Measurements from ENCODE around the gene ARG2. TPM values are rescaled to one million over a fixed set of nuclear protein-coding genes. Genes with fewer than 3 reads are reported as not detected.

Gene ARG2
- polyA plus RNA-seq, 1 donor from 2014 or later = 204 TPM

DNA sequence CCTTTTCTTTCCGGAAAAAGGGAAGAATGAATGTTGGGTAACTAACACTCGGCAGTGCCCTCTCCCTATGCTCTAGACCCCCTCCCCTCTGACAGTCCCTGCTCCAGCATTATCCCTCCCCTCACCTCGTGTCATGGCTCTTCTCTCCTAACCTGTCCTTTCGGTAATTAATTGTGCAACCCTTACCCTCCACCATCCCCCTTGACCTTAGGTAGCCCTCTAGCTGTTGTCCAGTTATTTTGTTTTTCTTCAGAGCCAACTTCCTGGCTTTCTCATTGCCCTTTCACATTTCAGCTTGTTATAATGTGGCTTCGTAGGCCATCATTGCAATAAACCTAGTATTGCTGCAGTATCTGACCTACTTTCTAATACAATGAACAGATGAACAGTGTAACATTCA is 11.2 kb downstream of the ARG2 start:
- Histone ChIP-seq H3K27ac (ENCODE audit: low read length) (no peak overlapping the region), H3K36me3 (ENCODE audit: insufficient read depth, low read length) (peaks cover 6% of the 10 kb centered on the region), H2AFZ (ENCODE audit: low read depth, low read length) (no peak overlapping the region), H3K79me2 (replicated peaks; ENCODE audit: insufficient read depth, low read length) (no peaks in the 10 kb centered on the region), H4K20me1 (ENCODE audit: insufficient read depth) (no peaks in the 10 kb centered on the region), H3F3A (ENCODE audit: insufficient read depth, low read length, poor library complexity, severe bottlenecking) (no peaks in the 10 kb centered on the region), H3K4me2 (ENCODE audit: low read length) (no peak overlapping the region), H3K9me2 (ENCODE audit: insufficient read depth, low read length) (no peaks in the 10 kb centered on the region), H3K9me3 (ENCODE audit: low read length) (no peaks in the 10 kb centered on the region), H3K27me3 (ENCODE audit: insufficient read depth, low read depth, low read length) (no peaks in the 10 kb centered on the region), H3K4me3 (ENCODE audit: low read length) (no peak overlapping the region), H3K9ac (ENCODE audit: low read length) (no peak overlapping the region)
- TF ChIP-seq SMC3 (conservative IDR thresholded peaks at IDR 0.05; ENCODE audit: poor library complexity) (no peak), EP300 (conservative IDR thresholded peaks at IDR 0.05; ENCODE audit: poor library complexity, severe bottlenecking) (no peak), MXI1 (conservative IDR thresholded peaks at IDR 0.05; ENCODE audit: poor library complexity, severe bottlenecking) (no peak), EZH2 (IDR thresholded peaks at IDR 0.05; ENCODE audit: borderline replicate concordance, insufficient read depth, low read length, poor library complexity, severe bottlenecking) (no peak), TAF1 (IDR thresholded peaks at IDR 0.05; ENCODE audit: low read depth) (no peak), RAD21 (conservative IDR thresholded peaks at IDR 0.05) (no peak), POLR2AphosphoS5 (IDR thresholded peaks at IDR 0.05) (no peak)
- TF ChIP-seq, protein P1, sequence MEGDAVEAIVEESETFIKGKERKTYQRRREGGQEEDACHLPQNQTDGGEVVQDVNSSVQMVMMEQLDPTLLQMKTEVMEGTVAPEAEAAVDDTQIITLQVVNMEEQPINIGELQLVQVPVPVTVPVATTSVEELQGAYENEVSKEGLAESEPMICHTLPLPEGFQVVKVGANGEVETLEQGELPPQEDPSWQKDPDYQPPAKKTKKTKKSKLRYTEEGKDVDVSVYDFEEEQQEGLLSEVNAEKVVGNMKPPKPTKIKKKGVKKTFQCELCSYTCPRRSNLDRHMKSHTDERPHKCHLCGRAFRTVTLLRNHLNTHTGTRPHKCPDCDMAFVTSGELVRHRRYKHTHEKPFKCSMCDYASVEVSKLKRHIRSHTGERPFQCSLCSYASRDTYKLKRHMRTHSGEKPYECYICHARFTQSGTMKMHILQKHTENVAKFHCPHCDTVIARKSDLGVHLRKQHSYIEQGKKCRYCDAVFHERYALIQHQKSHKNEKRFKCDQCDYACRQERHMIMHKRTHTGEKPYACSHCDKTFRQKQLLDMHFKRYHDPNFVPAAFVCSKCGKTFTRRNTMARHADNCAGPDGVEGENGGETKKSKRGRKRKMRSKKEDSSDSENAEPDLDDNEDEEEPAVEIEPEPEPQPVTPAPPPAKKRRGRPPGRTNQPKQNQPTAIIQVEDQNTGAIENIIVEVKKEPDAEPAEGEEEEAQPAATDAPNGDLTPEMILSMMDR (IDR thresholded peaks at IDR 0.05; ENCODE audit: poor library complexity, severe bottlenecking) = no peak
- TF ChIP-seq, protein P2, sequence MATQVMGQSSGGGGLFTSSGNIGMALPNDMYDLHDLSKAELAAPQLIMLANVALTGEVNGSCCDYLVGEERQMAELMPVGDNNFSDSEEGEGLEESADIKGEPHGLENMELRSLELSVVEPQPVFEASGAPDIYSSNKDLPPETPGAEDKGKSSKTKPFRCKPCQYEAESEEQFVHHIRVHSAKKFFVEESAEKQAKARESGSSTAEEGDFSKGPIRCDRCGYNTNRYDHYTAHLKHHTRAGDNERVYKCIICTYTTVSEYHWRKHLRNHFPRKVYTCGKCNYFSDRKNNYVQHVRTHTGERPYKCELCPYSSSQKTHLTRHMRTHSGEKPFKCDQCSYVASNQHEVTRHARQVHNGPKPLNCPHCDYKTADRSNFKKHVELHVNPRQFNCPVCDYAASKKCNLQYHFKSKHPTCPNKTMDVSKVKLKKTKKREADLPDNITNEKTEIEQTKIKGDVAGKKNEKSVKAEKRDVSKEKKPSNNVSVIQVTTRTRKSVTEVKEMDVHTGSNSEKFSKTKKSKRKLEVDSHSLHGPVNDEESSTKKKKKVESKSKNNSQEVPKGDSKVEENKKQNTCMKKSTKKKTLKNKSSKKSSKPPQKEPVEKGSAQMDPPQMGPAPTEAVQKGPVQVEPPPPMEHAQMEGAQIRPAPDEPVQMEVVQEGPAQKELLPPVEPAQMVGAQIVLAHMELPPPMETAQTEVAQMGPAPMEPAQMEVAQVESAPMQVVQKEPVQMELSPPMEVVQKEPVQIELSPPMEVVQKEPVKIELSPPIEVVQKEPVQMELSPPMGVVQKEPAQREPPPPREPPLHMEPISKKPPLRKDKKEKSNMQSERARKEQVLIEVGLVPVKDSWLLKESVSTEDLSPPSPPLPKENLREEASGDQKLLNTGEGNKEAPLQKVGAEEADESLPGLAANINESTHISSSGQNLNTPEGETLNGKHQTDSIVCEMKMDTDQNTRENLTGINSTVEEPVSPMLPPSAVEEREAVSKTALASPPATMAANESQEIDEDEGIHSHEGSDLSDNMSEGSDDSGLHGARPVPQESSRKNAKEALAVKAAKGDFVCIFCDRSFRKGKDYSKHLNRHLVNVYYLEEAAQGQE (IDR thresholded peaks at IDR 0.05; ENCODE audit: borderline replicate concordance) = no peak

DNA sequence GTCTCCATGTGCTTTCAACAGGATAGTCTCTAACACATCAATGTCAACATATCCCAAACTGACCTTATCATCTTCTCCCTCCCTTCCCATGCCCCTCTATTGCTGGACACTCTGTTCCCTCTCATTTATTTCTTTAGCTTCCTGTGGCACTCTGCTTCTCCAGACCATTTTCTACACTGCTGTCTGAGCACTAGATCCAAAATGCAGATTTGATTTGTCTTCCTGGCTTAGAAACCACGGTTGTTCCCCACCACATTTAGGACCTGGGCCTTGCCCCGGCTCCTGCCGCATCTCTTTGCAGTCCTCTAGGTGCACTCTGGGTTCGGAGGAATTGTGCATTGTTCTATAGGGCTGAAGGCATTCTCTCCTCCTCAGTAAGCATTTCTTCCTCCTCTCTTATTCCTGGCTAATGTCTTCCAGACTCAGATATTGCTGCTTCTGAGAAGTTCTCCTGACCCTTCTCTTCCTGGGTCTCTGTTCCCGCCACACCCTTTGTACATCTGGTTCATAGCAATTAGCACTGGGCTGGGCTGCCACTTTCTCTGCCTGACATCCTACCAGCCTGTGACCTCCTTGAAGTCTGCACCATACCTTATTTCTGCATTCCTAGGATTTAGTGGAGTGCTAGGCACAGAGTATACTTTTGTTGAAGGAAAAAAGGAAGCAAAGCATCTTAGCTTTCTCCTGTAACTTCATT is 13.9 kb downstream of the ARG2 start:
- no peaks in the 10 kb centered on the region for H3K79me2 ChIP-seq (replicated peaks; ENCODE audit: insufficient read depth, low read length)
- no peak overlapping the region for H2AFZ ChIP-seq (ENCODE audit: low read depth, low read length)
- no peaks in the 10 kb centered on the region for H3K9me3 ChIP-seq (ENCODE audit: low read length)
- H3K27ac ChIP-seq (ENCODE audit: low read length) = no peak overlapping the region
- H3K36me3 ChIP-seq (ENCODE audit: insufficient read depth, low read length) = peaks cover 6% of the 10 kb centered on the region
- no peak for TF ChIP-seq MXI1 (conservative IDR thresholded peaks at IDR 0.05; ENCODE audit: poor library complexity, severe bottlenecking)
- TF ChIP-seq EP300 (conservative IDR thresholded peaks at IDR 0.05; ENCODE audit: poor library complexity, severe bottlenecking) = no peak
- TF ChIP-seq SMC3 (conservative IDR thresholded peaks at IDR 0.05; ENCODE audit: poor library complexity) = no peak
- TF ChIP-seq POLR2AphosphoS5 (IDR thresholded peaks at IDR 0.05) = no peak
- no peak for TF ChIP-seq RAD21 (conservative IDR thresholded peaks at IDR 0.05)
- TF ChIP-seq, protein P2 (IDR thresholded peaks at IDR 0.05; ENCODE audit: borderline replicate concordance) = no peak
- TF ChIP-seq TAF1 (IDR thresholded peaks at IDR 0.05; ENCODE audit: low read depth) = no peak
- TF ChIP-seq, protein P1 (IDR thresholded peaks at IDR 0.05; ENCODE audit: poor library complexity, severe bottlenecking) = no peak
- no peak for TF ChIP-seq EZH2 (IDR thresholded peaks at IDR 0.05; ENCODE audit: borderline replicate concordance, insufficient read depth, low read length, poor library complexity, severe bottlenecking)
- no peak overlapping the region for H3K4me2 ChIP-seq (ENCODE audit: low read length)
- H4K20me1 ChIP-seq (ENCODE audit: insufficient read depth) = no peaks in the 10 kb centered on the region
- H3K27me3 ChIP-seq (ENCODE audit: insufficient read depth, low read depth, low read length) = no peaks in the 10 kb centered on the region
- no peaks in the 10 kb centered on the region for H3K9me2 ChIP-seq (ENCODE audit: insufficient read depth, low read length)
- no peak overlapping the region for H3K4me3 ChIP-seq (ENCODE audit: low read length)
- H3F3A ChIP-seq (ENCODE audit: insufficient read depth, low read length, poor library complexity, severe bottlenecking) = no peaks in the 10 kb centered on the region
- no peak overlapping the region for H3K9ac ChIP-seq (ENCODE audit: low read length)

Data from neural cell (in vitro differentiated cells).